GM19025 (cell line): Measurements from ENCODE around the gene SEC14L1.
"Not testable (repeated sequence)": the region's sequence is repeated elsewhere in the genome, so short reads cannot be mapped to it uniquely, and the experiment has no call there.

Experiments used
- ATAC-seq: cut with Tn5 transposase; IDR thresholded peaks from one replicate; pipeline ENCODE4 v1.9.1; 2021; ENCODE audit warnings: mild to moderate bottlenecking, low read depth, moderate library complexity; ENCODE audit not compliant: unreplicated experiment

SEC14L1 gene

GRCh38 chr17:77254951-77255825 lies 114.4 kb downstream of the SEC14L1 start:
- no peak for ATAC-seq

DNA sequence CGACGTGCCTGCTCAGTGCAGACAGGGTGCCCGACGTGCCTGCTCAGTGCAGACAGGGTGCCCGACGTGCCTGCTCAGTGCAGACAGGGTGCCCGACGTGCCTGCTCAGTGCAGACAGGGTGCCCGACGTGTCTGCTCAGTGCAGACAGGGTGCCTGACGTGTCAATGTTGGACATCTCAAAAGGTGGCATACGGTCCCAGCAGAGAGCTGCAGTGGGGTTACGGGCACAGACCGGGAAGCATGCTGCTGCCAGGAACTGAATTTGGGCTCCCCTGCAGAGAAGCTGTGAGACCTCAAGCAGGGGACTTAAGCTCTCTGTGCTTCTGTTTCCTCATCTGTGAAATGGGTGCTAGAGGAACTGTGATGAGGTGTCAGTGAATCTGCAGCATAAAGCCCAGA lies 115.2 kb downstream of the SEC14L1 start:
- not testable (repeated sequence) for ATAC-seq

GRCh38 chr17:77256710-77257109 lies 115.9 kb downstream of the SEC14L1 start:
- no peak for ATAC-seq

DNA sequence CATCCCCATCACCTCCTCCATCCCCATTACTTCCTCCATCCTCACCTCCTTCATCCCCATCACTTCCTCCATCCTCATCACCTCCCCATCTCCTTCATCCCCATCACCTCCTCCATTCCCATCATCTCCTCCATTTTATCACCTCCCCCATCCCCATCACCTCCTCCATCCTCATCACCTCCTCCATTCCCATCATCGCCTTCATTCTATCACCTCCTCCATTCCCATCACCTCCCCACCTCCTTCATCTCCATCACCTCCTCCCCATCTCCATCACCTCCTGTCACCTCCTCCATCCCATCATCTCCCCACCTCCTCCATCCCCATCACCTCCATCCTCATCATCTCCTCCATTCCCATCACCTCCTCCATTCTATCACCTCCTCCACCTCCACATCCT lies 116.4 kb downstream of the SEC14L1 start:
- no peak for ATAC-seq

DNA sequence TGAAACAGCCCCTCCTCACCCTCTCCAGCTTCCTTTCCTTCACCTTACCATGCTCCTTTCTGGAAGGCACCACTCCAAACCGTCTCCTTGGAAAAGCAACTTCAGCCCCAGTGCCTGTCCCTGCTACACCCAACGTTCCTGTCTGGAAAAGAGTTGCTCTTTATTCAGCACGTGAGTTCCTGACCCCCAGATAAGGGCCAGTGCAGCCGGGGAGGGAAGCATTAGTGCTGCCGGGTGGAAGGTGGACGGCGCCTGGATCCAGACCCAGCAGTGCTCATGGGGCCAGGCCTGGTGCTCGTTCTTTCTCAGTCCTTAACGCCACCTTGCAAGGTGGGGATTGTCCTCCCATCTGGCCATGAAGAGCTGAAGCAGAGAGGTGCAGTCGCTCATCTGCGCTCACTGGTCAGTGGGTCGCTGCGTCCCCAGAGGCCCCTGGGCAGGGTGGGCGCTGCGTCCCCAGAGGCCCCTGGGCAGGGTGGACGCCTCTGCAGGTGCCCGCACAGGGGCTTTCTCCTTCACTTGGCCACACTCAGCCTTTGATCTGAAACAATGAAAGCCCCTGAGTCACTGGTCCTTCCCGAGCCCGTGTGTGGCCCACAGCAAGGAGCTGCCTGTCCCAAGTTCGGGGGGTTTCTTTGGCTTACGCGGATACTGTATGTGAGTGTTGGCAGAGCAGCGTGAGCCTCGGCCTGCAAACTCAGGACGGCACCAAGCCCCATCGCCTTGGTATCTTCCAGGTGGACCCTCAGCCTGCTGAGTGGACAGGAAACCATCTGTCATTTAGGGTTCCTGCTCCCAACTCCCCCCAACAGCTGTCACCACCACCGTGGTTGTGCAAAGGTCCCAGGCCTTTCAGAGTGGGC lies 117.1 kb downstream of the SEC14L1 start:
- ATAC-seq: no peak

DNA sequence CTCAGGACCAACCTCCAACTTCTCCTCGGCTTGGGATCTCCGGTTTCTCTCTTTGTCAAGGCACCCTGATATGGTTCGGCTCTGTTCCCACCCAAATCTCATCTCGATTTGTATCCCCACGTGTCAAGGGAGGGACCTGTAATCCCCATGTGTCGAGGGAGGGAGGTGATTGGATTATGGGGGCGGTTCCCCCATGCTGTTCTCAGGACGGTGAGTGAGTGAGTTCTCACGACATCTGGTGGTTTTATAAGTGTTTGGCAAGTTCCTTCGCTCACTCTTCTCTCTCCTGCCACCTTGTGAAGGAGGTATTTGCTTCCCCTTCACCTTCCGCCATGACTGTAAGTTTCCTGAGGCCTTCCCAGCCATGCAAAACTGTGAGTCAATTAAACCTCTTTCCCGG lies 117.9 kb downstream of the SEC14L1 start:
- ATAC-seq: no peak

GRCh38 chr17:77264617-77265230 lies 124.0 kb downstream of the SEC14L1 start:
- no peak for ATAC-seq

DNA sequence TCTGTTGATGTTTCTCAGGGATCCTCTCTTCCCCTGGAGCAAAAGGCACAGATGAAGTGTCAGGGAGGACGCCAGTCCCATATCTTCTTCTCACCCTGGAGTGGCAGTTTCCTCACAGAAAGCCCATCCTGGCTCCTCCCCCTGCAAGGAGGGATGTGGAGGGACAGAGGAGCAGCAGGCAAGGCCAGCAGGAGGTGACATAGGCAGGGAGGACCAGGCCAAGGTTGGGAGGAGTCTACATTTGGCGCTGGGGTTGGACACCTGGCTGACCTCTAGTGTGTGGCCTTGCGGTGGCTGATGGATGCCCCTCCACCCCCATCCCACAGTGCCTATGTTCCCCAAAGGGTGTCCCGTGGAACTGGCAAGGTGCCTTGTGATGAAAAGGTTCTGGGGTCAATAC lies 125.4 kb downstream of the SEC14L1 start:
- no peak for ATAC-seq
